UCSD-AML1 (cell line): Measurements from ENCODE around the gene RBFOX1.
"Not testable (repeated sequence)": the region's sequence is repeated elsewhere in the genome, so short reads cannot be mapped to it uniquely, and the experiment has no call there.

Experiments used
- DNase-seq: peaks from one replicate; lab custom pipeline; 2025; ENCODE audit not compliant: unreplicated experiment; lab: John Stamatoyannopoulos, UW

The RBFOX1 gene

DNA sequence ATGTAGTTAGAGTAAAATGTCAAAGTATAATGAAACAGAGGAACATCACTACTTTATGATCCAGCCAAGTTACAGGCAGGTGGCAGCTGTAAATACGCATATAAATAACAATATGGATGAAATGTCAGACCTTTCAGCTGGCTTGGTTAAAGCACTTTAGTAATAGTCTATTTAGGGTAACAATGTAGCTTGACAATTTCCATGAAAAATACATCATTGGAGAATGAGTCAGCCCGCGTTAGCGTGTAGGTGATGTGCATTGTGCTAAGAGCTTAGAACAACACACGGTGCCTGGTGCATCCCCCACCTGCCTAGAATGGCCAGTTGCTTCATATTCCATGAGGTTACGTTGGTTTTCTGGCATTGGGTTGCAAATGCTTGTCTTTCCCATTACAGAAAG lies 119.4 kb downstream of the RBFOX1 start:
- no peak for DNase-seq

GRCh38 chr16:7456211-7456610 lies 123.6 kb downstream of the RBFOX1 start:
- no peak for DNase-seq

GRCh38 chr16:7458144-7458543 lies 125.5 kb downstream of the RBFOX1 start:
- no peak for DNase-seq

DNA sequence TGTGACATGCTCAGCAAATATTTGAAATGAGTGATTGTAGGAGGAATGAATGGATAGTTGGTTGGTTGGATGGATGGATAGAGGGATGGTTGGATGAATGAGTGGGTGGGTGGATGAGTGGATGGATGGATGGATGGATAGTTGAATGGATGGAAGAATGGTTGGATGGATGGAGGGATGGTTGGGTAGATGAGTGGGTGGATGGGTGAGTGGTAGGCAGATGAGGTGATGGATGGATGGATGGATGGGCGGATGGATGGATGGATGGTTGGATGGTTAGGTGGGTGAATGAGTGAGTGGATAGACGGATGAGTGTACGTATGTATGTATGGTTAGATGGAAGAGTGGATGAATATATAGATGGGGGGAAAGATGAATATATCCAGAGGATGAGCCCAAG lies 137.7 kb downstream of the RBFOX1 start:
- DNase-seq, result no peak

DNA sequence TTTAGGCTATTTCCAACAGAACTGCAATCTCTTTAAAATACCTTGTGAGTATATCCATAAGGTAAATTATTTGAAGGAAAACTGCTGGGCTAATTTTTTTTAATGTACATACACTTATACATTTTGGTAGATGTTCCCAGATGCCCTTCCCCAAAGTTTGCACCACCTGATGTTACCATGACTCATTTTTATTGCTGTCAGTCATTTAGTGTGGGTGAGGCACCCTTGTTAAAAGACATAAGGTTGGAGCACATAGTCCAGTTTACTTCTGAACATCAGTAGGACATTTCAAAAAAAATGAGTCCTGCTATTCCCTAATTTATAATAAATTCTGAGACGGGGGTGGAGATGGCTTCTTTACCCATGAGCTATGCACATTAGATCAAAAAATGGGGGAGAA lies 138.6 kb downstream of the RBFOX1 start:
- DNase-seq, result no peak

GRCh38 chr16:7482032-7482431 lies 149.4 kb downstream of the RBFOX1 start:
- no peak for DNase-seq

DNA sequence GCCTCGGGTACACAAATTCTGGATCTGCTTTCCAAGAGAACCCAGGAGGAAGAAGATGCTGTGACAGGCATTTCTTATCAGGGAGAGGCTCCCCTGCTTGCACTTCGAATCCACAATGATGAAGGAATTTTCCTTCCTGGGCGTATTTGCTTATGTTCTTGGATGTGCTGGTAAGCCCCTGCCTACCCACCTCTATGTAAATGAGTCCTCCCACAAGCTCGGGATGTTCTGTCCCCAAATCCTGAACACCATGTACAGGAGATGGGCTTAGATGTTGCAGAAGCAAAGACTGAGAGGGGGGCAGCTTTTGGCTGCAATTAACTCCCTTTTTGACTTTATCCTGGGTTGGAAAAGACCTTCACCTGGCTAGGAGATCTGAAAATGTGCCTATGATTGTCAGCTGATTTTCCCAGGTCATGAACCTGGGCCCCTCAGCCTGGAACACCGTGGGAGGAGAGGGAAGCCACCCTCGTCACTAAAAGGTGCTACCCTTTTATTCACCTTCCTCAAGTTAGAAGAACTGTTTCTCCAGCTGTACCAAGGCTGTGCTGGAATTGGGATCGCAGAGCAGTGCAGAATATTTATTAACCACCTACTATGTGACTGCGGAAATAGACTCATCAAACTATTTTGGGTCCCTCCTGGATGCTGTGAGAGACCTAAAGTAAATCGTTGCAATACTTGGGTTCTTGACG lies 150.1 kb downstream of the RBFOX1 start:
- no peak for DNase-seq

DNA sequence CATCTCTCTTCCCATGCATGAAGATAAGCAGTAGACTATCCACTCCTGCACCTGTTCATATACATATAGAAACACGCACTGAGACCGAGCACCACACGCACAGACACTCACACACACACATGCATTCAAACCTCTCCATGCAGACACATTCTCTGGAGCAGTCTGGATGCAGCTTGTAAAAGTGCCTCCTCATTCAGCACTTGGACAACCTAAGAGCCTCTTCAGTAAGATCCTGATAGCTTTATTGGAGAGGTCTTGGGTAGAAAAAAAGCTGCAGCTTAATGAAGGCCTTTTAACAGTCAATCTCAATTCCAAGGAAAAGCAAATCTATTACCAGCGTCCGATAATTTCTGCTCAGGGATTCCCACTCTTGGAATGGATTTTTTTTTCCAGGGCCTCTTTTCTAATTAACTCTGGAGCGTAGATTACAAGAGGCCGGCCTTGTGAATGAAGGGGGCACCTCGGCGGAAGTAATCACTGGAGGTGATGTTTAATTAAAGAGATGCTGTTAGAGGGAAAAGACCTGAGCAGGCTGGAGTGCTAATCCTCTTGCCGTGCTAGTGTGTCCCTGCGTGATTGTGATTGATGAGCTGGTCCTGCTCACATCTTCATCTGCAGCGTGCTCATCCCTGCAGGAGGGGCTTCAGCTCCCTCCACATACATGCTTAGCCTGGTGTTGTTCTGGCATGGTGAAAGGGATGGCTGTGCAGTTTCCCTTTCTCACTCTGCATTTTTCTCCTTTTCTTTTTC lies 155.1 kb downstream of the RBFOX1 start:
- DNase-seq, result no peak

- DNase-seq, result no peak
Observed at GRCh38 chr16:7492122-7492521, 159.5 kb downstream of the RBFOX1 start.

GRCh38 chr16:7493133-7493532 lies 160.5 kb downstream of the RBFOX1 start:
- DNase-seq, result no peak

GRCh38 chr16:7497691-7498090 lies 165.0 kb downstream of the RBFOX1 start:
- no peak for DNase-seq

GRCh38 chr16:7501868-7502267 lies 169.2 kb downstream of the RBFOX1 start:
- no peak for DNase-seq

GRCh38 chr16:7502591-7503157 lies 170.0 kb downstream of the RBFOX1 start:
- not testable (repeated sequence) for DNase-seq

- no peak for DNase-seq
Observed at GRCh38 chr16:7503666-7504065, 171.0 kb downstream of the RBFOX1 start.

DNA sequence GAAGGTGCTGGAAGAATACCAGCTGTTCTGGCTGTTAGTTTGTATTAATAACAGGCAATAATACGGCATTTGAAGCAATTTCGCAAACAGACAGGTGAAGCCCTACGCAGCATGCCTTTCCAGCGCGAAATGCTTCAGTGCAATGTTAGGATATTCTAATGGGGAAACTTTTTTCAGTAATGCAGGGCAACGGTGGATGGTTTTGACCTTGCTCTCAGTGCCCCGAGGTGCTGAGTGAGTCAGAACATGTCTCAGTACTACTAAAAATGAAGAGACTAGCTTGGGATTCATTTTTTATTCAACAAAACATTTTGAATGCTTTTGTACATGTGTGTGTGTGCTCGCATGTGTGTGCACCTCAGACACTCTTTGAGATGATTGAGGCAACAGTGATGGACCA lies 172.2 kb downstream of the RBFOX1 start:
- DNase-seq, result no peak

- no peak for DNase-seq
Observed at GRCh38 chr16:7505495-7505894, 172.8 kb downstream of the RBFOX1 start.

DNA sequence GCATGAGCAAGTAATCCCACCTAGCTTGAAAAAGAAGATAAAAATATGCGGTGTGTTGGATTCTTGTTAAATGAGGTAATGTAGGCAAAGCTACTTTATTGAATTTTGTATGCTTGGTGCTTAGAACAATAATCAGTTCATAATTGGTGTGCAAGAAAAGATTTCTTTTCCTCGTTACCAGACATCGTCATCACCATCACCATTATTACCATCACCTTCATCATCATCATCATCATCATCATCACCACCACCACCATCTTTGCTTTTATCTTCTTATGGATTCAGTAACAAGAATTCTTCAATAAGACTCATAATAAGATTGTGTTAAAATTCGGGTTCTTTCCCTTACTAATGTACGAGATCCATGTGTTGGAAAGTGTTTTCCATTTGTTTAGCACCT lies 173.7 kb downstream of the RBFOX1 start:
- no peak for DNase-seq

DNA sequence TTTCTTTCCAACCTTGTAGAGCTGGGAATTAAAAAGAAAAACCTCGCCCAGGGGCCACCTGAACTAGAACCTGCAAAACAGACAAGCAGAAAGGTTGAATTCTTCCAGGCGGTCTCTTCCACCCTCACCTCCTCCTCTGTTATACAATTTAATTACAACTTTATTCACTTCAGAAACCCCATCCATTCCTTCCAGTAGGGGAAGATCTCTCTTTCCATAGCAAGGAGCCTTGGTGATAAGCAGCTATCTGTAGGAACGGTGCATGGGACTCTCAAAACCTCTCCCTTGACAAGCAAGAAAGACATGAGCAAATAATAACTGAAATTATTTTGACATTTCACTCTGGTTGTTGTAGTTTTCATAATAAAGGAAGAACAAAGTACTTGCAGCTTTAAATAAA lies 176.0 kb downstream of the RBFOX1 start:
- DNase-seq, result no peak

GRCh38 chr16:7509963-7510601 lies 177.4 kb downstream of the RBFOX1 start:
- DNase-seq, result no peak

GRCh38 chr16:7511549-7512260 lies 179.1 kb downstream of the RBFOX1 start:
- no peak for DNase-seq

- DNase-seq, result no peak
Observed at GRCh38 chr16:7512503-7512902, 179.9 kb downstream of the RBFOX1 start.
